GM12878 (cell line): ENCODE results near the gene UGT1A8. TPM values are rescaled to one million over a fixed set of nuclear protein-coding genes. Genes with fewer than 3 reads are reported as not detected.

Experiments
- ATAC-seq: fragments of 200-7000 bp; cut with Tn5 transposase; 3 replicates; pipeline ENCODE4 v1.9.1; 2020; ENCODE audit warnings: mild to moderate bottlenecking, moderate library complexity
- BruUV-seq: library from RNA; stranded (reverse); fragments of 400-500 nt; replicated peaks from 2 replicates; lab custom pipeline; 2021; lab: Mats Ljungman, UMichigan
- CTCF ChIA-PET: fragments of 300-600 bp; sonication (Branson Sonifier 250); formaldehyde crosslinking; extraction: SDS; loops from one replicate; lab custom pipeline; 2021; ENCODE audit warnings: inconsistent platforms; lab: Yijun Ruan, JAX
- POLR2A ChIA-PET: fragments of 350-600 bp; formaldehyde crosslinking; extraction: SDS; loops from one replicate; lab custom pipeline; 2021; ENCODE audit warnings: inconsistent platforms; lab: Charles Lee
- RAD21 ChIA-PET: fragments of 300-600 bp; sonication (Branson Sonifier 250); formaldehyde crosslinking; loops from one replicate; lab custom pipeline; 2023; ENCODE audit warnings: antibody characterized with exemption; ENCODE audit not compliant: unreplicated experiment; lab: Charles Lee
- SMC1A ChIA-PET: fragments of 300-600 bp; sonication (Branson Sonifier 250); formaldehyde crosslinking; loops from one replicate; lab custom pipeline; 2023; ENCODE audit not compliant: unreplicated experiment, uncharacterized antibody; lab: Charles Lee
- DNase-seq: peaks from one replicate; pipeline ENCODE4 v3.0.0-alpha.2; 2011; ENCODE audit warnings: low read depth, low spot score
- FAIRE-seq: peaks from 3 replicates; lab custom pipeline; 2011; peaks lifted over from hg19 to GRCh38; lab: Jason Lieb, UNC
- H2AFZ ChIP-seq: 2 replicates; pipeline ENCODE4 v1.6.0; 2011; ENCODE audit warnings: low read depth, low read length, control low read depth; ENCODE audit not compliant: control insufficient read depth
- H3K27ac ChIP-seq: 2 replicates; pipeline ENCODE4 v1.5.1; 2011; ENCODE audit warnings: control low read depth; ENCODE audit not compliant: control insufficient read depth, insufficient read depth
- H3K27me3 ChIP-seq, 2 experiments: replicated peaks in 1 of 2; 2 replicates each; pipeline versions ENCODE4 v1.6.0 to v1.6.1; 2011; ENCODE audit warnings: low read length in 1 of 2; ENCODE audit not compliant: control insufficient read depth in 2 of 2, insufficient read depth in 2 of 2
- H3K36me3 ChIP-seq, 2 experiments: 2 replicates each; pipeline ENCODE4 v1.5.1; 2011; ENCODE audit warnings: low read length in 1 of 2; ENCODE audit not compliant: control insufficient read depth in 2 of 2, insufficient read depth in 2 of 2
- H3K4me1 ChIP-seq: 2 replicates; pipeline ENCODE4 v1.6.1; 2011; ENCODE audit warnings: mild to moderate bottlenecking, low read length, moderate library complexity, mixed read lengths; ENCODE audit not compliant: control insufficient read depth, insufficient read depth
- H3K4me2 ChIP-seq: 2 replicates; pipeline ENCODE4 v1.6.0; 2011; ENCODE audit warnings: control low read depth; ENCODE audit not compliant: control insufficient read depth, insufficient read depth
- H3K4me3 ChIP-seq: fragments of 200-600 bp; sonication (generic); 2 replicates; pipeline ENCODE4 v1.5.1; 2016
- H3K79me2 ChIP-seq: 2 replicates; pipeline ENCODE4 v1.6.0; 2011; ENCODE audit warnings: low read length; ENCODE audit not compliant: control insufficient read depth, insufficient read depth
- H3K9ac ChIP-seq: 2 replicates; pipeline ENCODE4 v1.8.0; 2011; ENCODE audit warnings: low read length, control low read depth, mixed read lengths; ENCODE audit not compliant: control insufficient read depth, insufficient read depth
- H3K9me3 ChIP-seq: replicated peaks from 3 replicates; pipeline ENCODE4 v1.5.1; 2011; ENCODE audit warnings: mild to moderate bottlenecking, low read length; ENCODE audit not compliant: control insufficient read depth, insufficient read depth
- H4K20me1 ChIP-seq: 2 replicates; pipeline ENCODE4 v1.6.0; 2011; ENCODE audit not compliant: control insufficient read depth, insufficient read depth
- RAD51 ChIP-seq: fragments of 450-650 bp; IDR thresholded peaks from 2 replicates; pipeline ENCODE4 v1.6.1; 2016; ENCODE audit warnings: moderate library complexity, mild to moderate bottlenecking, inconsistent platforms
- TBL1XR1 ChIP-seq: IDR thresholded peaks from 2 replicates; pipeline ENCODE4 v1.6.1; 2012; ENCODE audit warnings: low read depth, low read length, improper control_type of control experiment
- WGBS: methylation state at CpG from one replicate; pipeline ENCODE4 v1.1.6; 2016; ENCODE audit warnings: low lambda C conversion rate; ENCODE audit not compliant: insufficient replicate concordance, insufficient coverage; ENCODE audit errors: missing lambda C conversion rate; 5-methylcytosine and 5-hydroxymethylcytosine counted together
- in situ Hi-C: fragments of 300-500 bp; cut with MboI; formaldehyde crosslinking; loops from 9 replicates; pipeline ENCODE4 v1.14.3; 2018; ENCODE audit warnings: mixed read lengths
- intact Hi-C: fragments of 100-400 bp; cut with micrococcal nuclease; formaldehyde crosslinking; loops from one replicate; pipeline ENCODE4 v1.14.2; 2022; ENCODE audit not compliant: unreplicated experiment
- polyA plus RNA-seq, 11 experiments: library from polyadenylated mRNA; depleted of rRNA in 4 of 11; unstranded in 6 of 11; stranded (reverse) in 5 of 11; fragments of >200 nt; fragmentation: Nextera tagmentation in 4 of 11; fragmentation: Illumina TruSeq in 1 of 11; extraction: Ambion mirVana in 4 of 11; extraction: Trizol in 1 of 11; gene quantifications; 1 replicate in 1 of 11; 2 replicates in 10 of 11; pipeline versions ENCODE4 v1.2.1 to v1.2.3, GENCODE V29; 2011 to 2016; ENCODE audit warnings: inconsistent platforms in 2 of 11, missing spikeins in 2 of 11, low read depth in 1 of 11
- total RNA-seq, 4 experiments: library from RNA; depleted of rRNA in 3 of 4; stranded (reverse); fragments of >200 nt in 3 of 4; fragmentation: Illumina TruSeq in 1 of 4; extraction: Trizol in 1 of 4; gene quantifications; 2 replicates each; pipeline versions ENCODE4 v1.2.1 to v1.2.3, GENCODE V29; 2013 to 2021

Gene UGT1A8
- total and polyA plus RNA-seq, 10 of the 15 experiments (the other 5 are each of a cell fraction or from before 2014, with no cell fraction given), result not detected

DNA sequence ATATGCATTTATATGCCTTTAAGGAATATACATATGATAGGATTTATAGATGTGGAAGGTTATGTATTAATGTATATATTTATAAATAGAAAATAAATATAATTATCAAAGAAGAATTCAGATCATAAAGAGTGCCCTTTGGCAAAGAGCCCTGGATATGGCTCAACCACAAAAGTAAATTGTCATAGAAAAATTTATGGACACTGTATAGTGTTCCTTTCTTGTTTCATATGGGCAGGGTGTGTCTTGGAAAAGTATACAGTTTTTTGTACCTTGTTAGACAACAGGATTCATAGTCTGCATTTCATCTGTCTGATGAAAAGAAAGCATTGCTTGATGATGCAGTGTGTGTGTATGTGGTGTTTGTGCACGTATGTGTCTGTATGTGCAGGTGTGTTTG is 67.2 kb downstream of the UGT1A8 start:
- Histone ChIP-seq H3K4me2 (no peak overlapping the region), H3K27me3 (no peaks in the 10 kb centered on the region; a peak in 2 of 4 replicates), H3K9ac (no peak overlapping the region), H2AFZ (no peak overlapping the region), H3K9me3 (no peaks in the 10 kb centered on the region), H3K4me1 (no peaks in the 10 kb centered on the region), H3K4me3 (no peak overlapping the region), H4K20me1 (no peaks in the 10 kb centered on the region), H3K79me2 (no peaks in the 10 kb centered on the region), H3K36me3 (no peaks in the 10 kb centered on the region)
- ChIA-PET CTCF (no interaction called here), SMC1A (no interaction called here)
- no peak for ATAC-seq
- no TSS peak for BruUV-seq
- no peak for TF ChIP-seq TBL1XR1
- TF ChIP-seq, all 136 proteins: peak for 0
- WGBS, result 5% methylated on average over 1 of the region's 1 CpG
- no peak for DNase-seq
- in situ Hi-C loops, result no loop called here
- FAIRE-seq, result no peak
- H3K27ac ChIP-seq, result no peak overlapping the region
- POLR2A ChIA-PET, result no interaction called here
- intact Hi-C loops, result no loop called here
- RAD21 ChIA-PET, result no interaction called here

- POLR2A ChIA-PET, result no interaction called here
Measured at GRCh38 chr2:233686928-233687327, 69.5 kb downstream of the UGT1A8 start.

More at GRCh38 chr2:233686928-233687327, 69.5 kb downstream of the UGT1A8 start:
- Histone ChIP-seq H3K4me3 (no peak overlapping the region), H3K79me2 (no peaks in the 10 kb centered on the region), H3K4me1 (no peaks in the 10 kb centered on the region), H3K36me3 (no peaks in the 10 kb centered on the region), H3K4me2 (no peak overlapping the region), H3K27me3 (peaks cover 0 to 3% of the 10 kb centered on the region in 2 experiments; a peak in 1 of 4 replicates), H3K9me3 (no peaks in the 10 kb centered on the region), H4K20me1 (no peaks in the 10 kb centered on the region), H2AFZ (no peak overlapping the region), H3K9ac (no peak overlapping the region), H3K27ac (no peak overlapping the region)
- ChIA-PET CTCF (no interaction called here), SMC1A (interaction anchor here (0.6 kb wide), 1 partner anchor 19 kb away, joined by 3 read pairs; no protein-coding TSS in a partner anchor), RAD21 (no interaction called here)
- ATAC-seq (no peak), DNase-seq (no peak), FAIRE-seq (no peak)
- no peak for TF ChIP-seq RAD51
- in situ Hi-C loops (no loop called here), intact Hi-C loops (no loop called here)
- no TSS peak for BruUV-seq
- WGBS, result 57% methylated on average over 5 of the region's 5 CpGs
